ENCODE measurements around the gene GFPT2. TPM values are rescaled to one million over a fixed set of nuclear protein-coding genes. Genes with fewer than 3 reads are reported as not detected.

GFPT2 gene
- total RNA-seq, 1 donor from 2014 or later = 15.7 TPM

- H3K4me3 Mint-ChIP-seq = no peak overlapping the region
- peaks cover 37% of the 10 kb centered on the region for H3K27me3 Mint-ChIP-seq (ENCODE audit: low read depth)
- no peaks in the 10 kb centered on the region for H3K9me3 Mint-ChIP-seq
- H3K4me1 Mint-ChIP-seq = peaks cover 19% of the 10 kb centered on the region
- H3K36me3 Mint-ChIP-seq = no peaks in the 10 kb centered on the region
- TF ChIP-seq CTCF (IDR thresholded peaks at IDR 0.05; ENCODE audit: unreplicated experiment) = no peak
- peak overlapping the region; percentile 9 for H3K27ac Mint-ChIP-seq
- DNase-seq (ENCODE audit: low spot score in 2 of 2, unreplicated experiment in 2 of 2) = no peak
Observed at GRCh38 chr5:180348336-180348735, 4.8 kb downstream of the GFPT2 start.

DNA sequence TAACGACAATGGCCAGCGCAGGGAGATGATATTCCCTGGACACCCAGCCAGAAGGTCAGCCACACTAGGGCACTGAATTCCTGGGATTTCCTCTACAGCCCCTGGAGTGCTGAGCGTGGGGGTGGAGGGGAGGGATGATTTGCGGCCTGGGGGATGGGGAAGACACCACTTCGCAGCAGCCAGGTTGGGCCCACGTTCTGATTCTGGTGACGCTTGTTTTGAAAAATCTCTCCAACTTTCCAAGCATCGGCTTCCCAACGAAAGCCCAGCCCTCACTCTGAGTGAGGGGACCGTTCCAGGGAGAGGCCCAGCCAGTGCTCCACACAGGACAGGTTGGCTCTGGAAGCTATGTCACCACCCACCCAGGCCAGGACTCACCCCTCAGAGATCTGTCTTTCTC, 5.4 kb downstream of the GFPT2 start:
- Mint-ChIP-seq H3K27ac (no peak overlapping the region), H3K36me3 (no peaks in the 10 kb centered on the region), H3K27me3 (ENCODE audit: low read depth) (peaks cover 43% of the 10 kb centered on the region), H3K4me3 (no peak overlapping the region), H3K9me3 (no peaks in the 10 kb centered on the region), H3K4me1 (peaks cover 19% of the 10 kb centered on the region)
- TF ChIP-seq CTCF (IDR thresholded peaks at IDR 0.05; ENCODE audit: unreplicated experiment) = no peak
- DNase-seq (ENCODE audit: low spot score in 2 of 2, unreplicated experiment in 2 of 2) = no peak

GRCh38 chr5:180346358-180346757, 6.8 kb downstream of the GFPT2 start:
- peaks cover 38% of the 10 kb centered on the region for H3K27me3 Mint-ChIP-seq (ENCODE audit: low read depth)
- DNase-seq (ENCODE audit: low spot score in 2 of 2, unreplicated experiment in 2 of 2) = no peak
- H3K4me3 Mint-ChIP-seq = no peak overlapping the region

DNA sequence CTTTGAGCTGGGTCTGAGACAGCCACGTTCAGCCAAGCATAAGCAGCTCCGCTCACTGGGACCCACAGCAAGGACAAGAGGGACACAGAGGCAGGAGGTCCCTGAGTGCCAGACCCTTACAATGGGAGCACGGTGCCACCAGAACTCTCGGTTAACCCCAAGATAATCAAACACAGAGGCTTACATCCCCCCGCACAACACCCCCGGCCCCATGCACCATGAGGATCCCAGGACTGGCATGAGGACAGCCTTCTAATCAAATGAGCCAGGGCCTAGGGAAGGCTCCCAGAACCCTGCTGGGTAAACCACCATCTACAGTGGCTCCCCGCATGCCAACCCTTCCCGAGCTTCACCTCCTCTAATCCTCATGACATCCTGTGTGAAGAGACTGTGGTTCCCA, 7.4 kb downstream of the GFPT2 start:
- Mint-ChIP-seq H3K4me1 (peaks cover 13% of the 10 kb centered on the region), H3K27ac (no peak overlapping the region), H3K4me3 (no peak overlapping the region), H3K27me3 (ENCODE audit: low read depth) (peaks cover 33% of the 10 kb centered on the region), H3K9me3 (no peaks in the 10 kb centered on the region), H3K36me3 (no peaks in the 10 kb centered on the region)
- no peak for TF ChIP-seq CTCF (IDR thresholded peaks at IDR 0.05; ENCODE audit: unreplicated experiment)
- no peak for DNase-seq (ENCODE audit: low spot score in 2 of 2, unreplicated experiment in 2 of 2)

More at GRCh38 chr5:180346358-180346757, 6.8 kb downstream of the GFPT2 start:
- H3K4me1 Mint-ChIP-seq = peaks cover 14% of the 10 kb centered on the region
- H3K36me3 Mint-ChIP-seq = no peaks in the 10 kb centered on the region
- no peak overlapping the region for H3K27ac Mint-ChIP-seq
- no peak for TF ChIP-seq CTCF (IDR thresholded peaks at IDR 0.05; ENCODE audit: unreplicated experiment)
- H3K9me3 Mint-ChIP-seq = no peaks in the 10 kb centered on the region

- Mint-ChIP-seq H3K36me3 (no peaks in the 10 kb centered on the region), H3K4me1 (peaks cover 13% of the 10 kb centered on the region), H3K4me3 (no peak overlapping the region), H3K9me3 (no peaks in the 10 kb centered on the region), H3K27ac (no peak overlapping the region), H3K27me3 (ENCODE audit: low read depth) (peaks cover 27% of the 10 kb centered on the region)
- DNase-seq (ENCODE audit: low spot score in 2 of 2, unreplicated experiment in 2 of 2) = no peak
- no peak for TF ChIP-seq CTCF (IDR thresholded peaks at IDR 0.05; ENCODE audit: unreplicated experiment)
Observed at GRCh38 chr5:180345186-180345585, 8.0 kb downstream of the GFPT2 start.

- Mint-ChIP-seq H3K9me3 (no peaks in the 10 kb centered on the region), H3K27ac (no peak overlapping the region), H3K4me3 (no peak overlapping the region), H3K4me1 (peaks cover 13% of the 10 kb centered on the region), H3K27me3 (ENCODE audit: low read depth) (peaks cover 23% of the 10 kb centered on the region), H3K36me3 (no peaks in the 10 kb centered on the region)
- no peak for DNase-seq (ENCODE audit: low spot score in 2 of 2, unreplicated experiment in 2 of 2)
- TF ChIP-seq CTCF (IDR thresholded peaks at IDR 0.05; ENCODE audit: unreplicated experiment) = no peak
Observed at GRCh38 chr5:180344696-180344999, 8.5 kb downstream of the GFPT2 start.
